Embryonic facial prominence (tissue), 1 donor: ENCODE results near the gene DCLK3.

Experiments used
- DNase-seq: peaks from one replicate; pipeline ENCODE4 v3.0.0-alpha.2; 2016; ENCODE audit errors: extremely low spot score

DCLK3 gene

GRCh38 chr3:36669764-36670163, 94.6 kb downstream of the DCLK3 start:
- no peak for DNase-seq

GRCh38 chr3:36666166-36666565, 98.2 kb downstream of the DCLK3 start:
- no peak for DNase-seq

- no peak for DNase-seq
Observed at GRCh38 chr3:36663666-36664291, 100.6 kb downstream of the DCLK3 start.

GRCh38 chr3:36662626-36663025, 101.7 kb downstream of the DCLK3 start:
- no peak for DNase-seq
